ENCODE data around the gene BAD. TPM values are rescaled to one million over a fixed set of nuclear protein-coding genes. Genes with fewer than 3 reads are reported as not detected.

The BAD gene
- polyA plus RNA-seq, 2 of the 4 experiments (the other 2 are of a cell fraction): 33.7 to 68.4 TPM

DNA sequence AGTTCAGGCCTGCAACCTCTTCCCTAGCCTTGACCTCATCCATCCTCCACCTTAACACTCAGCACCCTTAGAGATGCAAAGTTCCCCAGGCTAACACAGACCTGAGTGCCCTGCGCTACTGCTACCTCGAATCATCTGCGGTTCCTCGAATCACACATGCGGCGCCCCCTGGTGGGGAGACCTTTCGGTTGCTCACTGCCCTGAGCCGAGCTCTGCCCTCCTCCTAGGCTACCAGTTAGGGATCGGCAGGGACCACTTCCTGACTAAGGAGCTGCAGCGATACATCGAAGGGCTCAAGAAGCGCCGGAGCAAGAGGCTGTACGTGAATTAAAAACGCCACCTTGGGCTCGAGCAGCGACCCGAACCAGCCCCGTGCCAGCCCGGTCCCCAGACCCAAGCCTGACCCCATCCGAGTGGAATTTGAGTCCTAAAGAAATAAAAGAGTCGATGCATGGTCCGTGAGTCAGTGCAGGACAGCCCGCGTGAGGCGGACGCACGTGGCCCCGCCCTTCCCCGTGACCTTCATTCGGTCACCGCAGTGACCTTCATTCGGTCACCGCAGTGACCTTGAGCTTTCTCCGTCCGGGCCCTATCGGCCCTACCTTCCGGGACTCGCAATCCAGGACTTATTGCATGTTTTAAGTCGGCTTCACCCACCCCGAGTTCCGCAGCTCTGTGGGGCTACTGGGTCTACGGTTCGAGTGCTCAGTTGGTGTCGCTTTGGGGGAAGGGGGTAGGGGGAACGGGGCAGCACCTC is 20.0 kb upstream of the BAD start (continued):
- TF ChIP-seq, protein P1, sequence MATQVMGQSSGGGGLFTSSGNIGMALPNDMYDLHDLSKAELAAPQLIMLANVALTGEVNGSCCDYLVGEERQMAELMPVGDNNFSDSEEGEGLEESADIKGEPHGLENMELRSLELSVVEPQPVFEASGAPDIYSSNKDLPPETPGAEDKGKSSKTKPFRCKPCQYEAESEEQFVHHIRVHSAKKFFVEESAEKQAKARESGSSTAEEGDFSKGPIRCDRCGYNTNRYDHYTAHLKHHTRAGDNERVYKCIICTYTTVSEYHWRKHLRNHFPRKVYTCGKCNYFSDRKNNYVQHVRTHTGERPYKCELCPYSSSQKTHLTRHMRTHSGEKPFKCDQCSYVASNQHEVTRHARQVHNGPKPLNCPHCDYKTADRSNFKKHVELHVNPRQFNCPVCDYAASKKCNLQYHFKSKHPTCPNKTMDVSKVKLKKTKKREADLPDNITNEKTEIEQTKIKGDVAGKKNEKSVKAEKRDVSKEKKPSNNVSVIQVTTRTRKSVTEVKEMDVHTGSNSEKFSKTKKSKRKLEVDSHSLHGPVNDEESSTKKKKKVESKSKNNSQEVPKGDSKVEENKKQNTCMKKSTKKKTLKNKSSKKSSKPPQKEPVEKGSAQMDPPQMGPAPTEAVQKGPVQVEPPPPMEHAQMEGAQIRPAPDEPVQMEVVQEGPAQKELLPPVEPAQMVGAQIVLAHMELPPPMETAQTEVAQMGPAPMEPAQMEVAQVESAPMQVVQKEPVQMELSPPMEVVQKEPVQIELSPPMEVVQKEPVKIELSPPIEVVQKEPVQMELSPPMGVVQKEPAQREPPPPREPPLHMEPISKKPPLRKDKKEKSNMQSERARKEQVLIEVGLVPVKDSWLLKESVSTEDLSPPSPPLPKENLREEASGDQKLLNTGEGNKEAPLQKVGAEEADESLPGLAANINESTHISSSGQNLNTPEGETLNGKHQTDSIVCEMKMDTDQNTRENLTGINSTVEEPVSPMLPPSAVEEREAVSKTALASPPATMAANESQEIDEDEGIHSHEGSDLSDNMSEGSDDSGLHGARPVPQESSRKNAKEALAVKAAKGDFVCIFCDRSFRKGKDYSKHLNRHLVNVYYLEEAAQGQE (IDR thresholded peaks at IDR 0.05): no peak
- TF ChIP-seq, protein P2, sequence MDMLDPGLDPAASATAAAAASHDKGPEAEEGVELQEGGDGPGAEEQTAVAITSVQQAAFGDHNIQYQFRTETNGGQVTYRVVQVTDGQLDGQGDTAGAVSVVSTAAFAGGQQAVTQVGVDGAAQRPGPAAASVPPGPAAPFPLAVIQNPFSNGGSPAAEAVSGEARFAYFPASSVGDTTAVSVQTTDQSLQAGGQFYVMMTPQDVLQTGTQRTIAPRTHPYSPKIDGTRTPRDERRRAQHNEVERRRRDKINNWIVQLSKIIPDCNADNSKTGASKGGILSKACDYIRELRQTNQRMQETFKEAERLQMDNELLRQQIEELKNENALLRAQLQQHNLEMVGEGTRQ (IDR thresholded peaks at IDR 0.05): peak; percentile 67
- TF ChIP-seq SMC3 (IDR thresholded peaks at IDR 0.05) (peak; percentile 67; the same call in 2 of the 3 replicates), TFCP2L1 (CRISPR knock-in tag; IDR thresholded peaks at IDR 0.05) (no peak), KDM1A (IDR thresholded peaks at IDR 0.05; ENCODE audit: low read depth) (no peak), EHF (CRISPR knock-in tag; IDR thresholded peaks at IDR 0.05) (no peak), NFE2L2 (conservative IDR thresholded peaks at IDR 0.05; ENCODE audit: low read length) (no peak; the same call in 1 of the 2 replicates), BHLHE40 (IDR thresholded peaks at IDR 0.05; ENCODE audit: low read depth, low read length) (peak; percentile 55; the same call in 1 of the 2 replicates), HOXB5 (CRISPR knock-in tag; IDR thresholded peaks at IDR 0.05) (no peak), JUN (IDR thresholded peaks at IDR 0.05) (0 out of 5 replicates have a peak, but pooled peaks have one; percentile 35 to 55)
- TF ChIP-seq, protein P3, sequence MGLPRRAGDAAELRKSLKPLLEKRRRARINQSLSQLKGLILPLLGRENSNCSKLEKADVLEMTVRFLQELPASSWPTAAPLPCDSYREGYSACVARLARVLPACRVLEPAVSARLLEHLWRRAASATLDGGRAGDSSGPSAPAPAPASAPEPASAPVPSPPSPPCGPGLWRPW (IDR thresholded peaks at IDR 0.05): no peak

DNA sequence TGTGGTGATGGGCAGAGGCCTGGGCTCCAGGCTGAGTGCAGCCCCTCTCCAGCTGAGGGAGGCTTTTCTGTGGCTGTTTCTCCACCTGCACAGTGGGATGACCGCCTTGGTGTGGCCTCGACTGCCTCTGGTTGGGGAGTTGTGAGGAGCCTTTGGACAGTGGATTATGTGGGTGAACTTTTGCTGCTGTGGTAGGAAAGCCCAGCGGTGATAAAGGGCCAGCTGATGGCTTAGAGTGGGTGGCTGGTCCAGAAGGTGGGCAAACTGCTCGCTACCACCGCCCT is 19.5 kb upstream of the BAD start:
- H3K4me2 ChIP-seq: peak overlapping the region; percentile 73
- CTCF ChIA-PET: interaction anchor here (1.1 to 20.7 kb wide), 17 partner anchors 9 to 477 kb away, joined by 3 to 996 read pairs (median 41); partner anchors contain the start of genes BAD, CCDC88B, FERMT3 and FKBP2
- WGBS (ENCODE audit: missing lambda C conversion rate): 56% methylated on average over 5 of the region's 5 CpGs
- peak overlapping the region; percentile 79 to 92 for H3K27ac ChIP-seq
- no peak for FAIRE-seq
- H3K9me3 ChIP-seq: no peaks in the 10 kb centered on the region
- DNase-seq (ENCODE audit: low read depth in 1 of 2, low spot score in 1 of 2): no peak
- POLR2A ChIA-PET: interaction anchor here (0.6 to 2.8 kb wide), 11 partner anchors 14 to 118 kb away, joined by 3 to 34 read pairs (median 6); partner anchors contain the start of genes BAD, GPR137, PPP1R14B and PRDX5
- no peak for ATAC-seq
- no peak for TF ChIP-seq SREBF2 (IDR thresholded peaks at IDR 0.05)
- TF ChIP-seq HOXB5 (CRISPR knock-in tag; IDR thresholded peaks at IDR 0.05): no peak
- TF ChIP-seq KDM1A (IDR thresholded peaks at IDR 0.05; ENCODE audit: low read depth): no peak
- TF ChIP-seq, protein P4, sequence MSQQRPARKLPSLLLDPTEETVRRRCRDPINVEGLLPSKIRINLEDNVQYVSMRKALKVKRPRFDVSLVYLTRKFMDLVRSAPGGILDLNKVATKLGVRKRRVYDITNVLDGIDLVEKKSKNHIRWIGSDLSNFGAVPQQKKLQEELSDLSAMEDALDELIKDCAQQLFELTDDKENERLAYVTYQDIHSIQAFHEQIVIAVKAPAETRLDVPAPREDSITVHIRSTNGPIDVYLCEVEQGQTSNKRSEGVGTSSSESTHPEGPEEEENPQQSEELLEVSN (IDR thresholded peaks at IDR 0.05; ENCODE audit: borderline replicate concordance, low read depth): no peak
- no peak for TF ChIP-seq RNF2 (IDR thresholded peaks at IDR 0.05; ENCODE audit: borderline replicate concordance, low read depth)
- TF ChIP-seq, protein P5, sequence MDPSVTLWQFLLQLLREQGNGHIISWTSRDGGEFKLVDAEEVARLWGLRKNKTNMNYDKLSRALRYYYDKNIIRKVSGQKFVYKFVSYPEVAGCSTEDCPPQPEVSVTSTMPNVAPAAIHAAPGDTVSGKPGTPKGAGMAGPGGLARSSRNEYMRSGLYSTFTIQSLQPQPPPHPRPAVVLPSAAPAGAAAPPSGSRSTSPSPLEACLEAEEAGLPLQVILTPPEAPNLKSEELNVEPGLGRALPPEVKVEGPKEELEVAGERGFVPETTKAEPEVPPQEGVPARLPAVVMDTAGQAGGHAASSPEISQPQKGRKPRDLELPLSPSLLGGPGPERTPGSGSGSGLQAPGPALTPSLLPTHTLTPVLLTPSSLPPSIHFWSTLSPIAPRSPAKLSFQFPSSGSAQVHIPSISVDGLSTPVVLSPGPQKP (IDR thresholded peaks at IDR 0.05; ENCODE audit: low read depth, low read length): no peak
- TF ChIP-seq, protein P1 (IDR thresholded peaks at IDR 0.05): no peak
- no peak for TF ChIP-seq EHF (CRISPR knock-in tag; IDR thresholded peaks at IDR 0.05)
- TF ChIP-seq, protein P6, sequence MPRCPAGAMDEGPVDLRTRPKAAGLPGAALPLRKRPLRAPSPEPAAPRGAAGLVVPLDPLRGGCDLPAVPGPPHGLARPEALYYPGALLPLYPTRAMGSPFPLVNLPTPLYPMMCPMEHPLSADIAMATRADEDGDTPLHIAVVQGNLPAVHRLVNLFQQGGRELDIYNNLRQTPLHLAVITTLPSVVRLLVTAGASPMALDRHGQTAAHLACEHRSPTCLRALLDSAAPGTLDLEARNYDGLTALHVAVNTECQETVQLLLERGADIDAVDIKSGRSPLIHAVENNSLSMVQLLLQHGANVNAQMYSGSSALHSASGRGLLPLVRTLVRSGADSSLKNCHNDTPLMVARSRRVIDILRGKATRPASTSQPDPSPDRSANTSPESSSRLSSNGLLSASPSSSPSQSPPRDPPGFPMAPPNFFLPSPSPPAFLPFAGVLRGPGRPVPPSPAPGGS (IDR thresholded peaks at IDR 0.05): no peak
- TF ChIP-seq RARB (CRISPR knock-in tag; IDR thresholded peaks at IDR 0.05): no peak
- no peak for TF ChIP-seq CEBPB (IDR thresholded peaks at IDR 0.05)
- no peak for TF ChIP-seq FOXS1 (CRISPR knock-in tag; IDR thresholded peaks at IDR 0.05)
- no peak for TF ChIP-seq SMC3 (IDR thresholded peaks at IDR 0.05)
- H3K4me1 ChIP-seq: peaks cover 20% of the 10 kb centered on the region
- peak overlapping the region; percentile 53 for H3K4me3 ChIP-seq

Measured in A549 (cell line).